C4-2B (cell line): ENCODE results near the gene CPXM1.

Source experiments
- ZFX ChIP-seq: fragments of 450-650 bp; IDR thresholded peaks from 2 replicates; pipeline ENCODE4 v1.6.1; 2017
- TF ChIP-seq, protein P1 (sequence below): fragments of 450-650 bp; conservative IDR thresholded peaks from 2 replicates; pipeline ENCODE4 v1.5.1; 2017; ENCODE audit warnings: mild to moderate bottlenecking

DNA sequence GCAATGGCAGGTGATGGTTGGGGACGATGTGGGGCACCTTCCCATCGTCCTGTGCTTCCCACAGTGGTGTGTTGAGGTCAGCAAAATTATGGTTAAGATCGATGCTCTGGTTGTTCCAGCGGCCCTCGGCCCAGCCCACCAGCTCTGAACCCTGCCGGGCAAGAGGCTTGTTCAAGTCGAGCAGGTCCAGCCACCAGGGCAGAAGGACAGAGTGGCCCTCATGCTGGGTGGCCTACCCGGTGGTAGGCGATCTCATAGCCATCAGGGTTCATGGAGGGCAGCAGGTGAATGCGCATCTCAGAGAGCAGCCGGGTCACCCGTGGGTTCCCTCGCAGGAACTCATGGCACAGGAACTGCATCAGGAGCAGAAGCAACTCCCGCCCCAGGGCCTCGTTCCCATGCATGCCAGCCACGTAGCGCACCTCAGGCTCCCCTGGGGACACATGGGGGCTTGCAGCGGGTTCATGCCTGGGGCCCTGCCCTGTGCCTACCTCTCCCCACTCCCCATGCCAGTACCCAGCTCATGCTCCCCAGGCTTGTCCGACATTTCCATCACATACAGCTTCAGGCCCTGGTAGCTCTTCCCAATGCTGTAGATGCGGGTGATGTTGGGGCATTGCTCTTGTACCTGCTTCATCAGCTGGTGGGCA is 4.3 kb downstream of the CPXM1 start:
- TF ChIP-seq, protein P1, sequence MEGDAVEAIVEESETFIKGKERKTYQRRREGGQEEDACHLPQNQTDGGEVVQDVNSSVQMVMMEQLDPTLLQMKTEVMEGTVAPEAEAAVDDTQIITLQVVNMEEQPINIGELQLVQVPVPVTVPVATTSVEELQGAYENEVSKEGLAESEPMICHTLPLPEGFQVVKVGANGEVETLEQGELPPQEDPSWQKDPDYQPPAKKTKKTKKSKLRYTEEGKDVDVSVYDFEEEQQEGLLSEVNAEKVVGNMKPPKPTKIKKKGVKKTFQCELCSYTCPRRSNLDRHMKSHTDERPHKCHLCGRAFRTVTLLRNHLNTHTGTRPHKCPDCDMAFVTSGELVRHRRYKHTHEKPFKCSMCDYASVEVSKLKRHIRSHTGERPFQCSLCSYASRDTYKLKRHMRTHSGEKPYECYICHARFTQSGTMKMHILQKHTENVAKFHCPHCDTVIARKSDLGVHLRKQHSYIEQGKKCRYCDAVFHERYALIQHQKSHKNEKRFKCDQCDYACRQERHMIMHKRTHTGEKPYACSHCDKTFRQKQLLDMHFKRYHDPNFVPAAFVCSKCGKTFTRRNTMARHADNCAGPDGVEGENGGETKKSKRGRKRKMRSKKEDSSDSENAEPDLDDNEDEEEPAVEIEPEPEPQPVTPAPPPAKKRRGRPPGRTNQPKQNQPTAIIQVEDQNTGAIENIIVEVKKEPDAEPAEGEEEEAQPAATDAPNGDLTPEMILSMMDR = no peak
- TF ChIP-seq ZFX = no peak
